ENCODE measurements around the gene KATNB1. TPM values are rescaled to one million over a fixed set of nuclear protein-coding genes. Genes with fewer than 3 reads are reported as not detected.
"Not testable (repeated sequence)": the region's sequence is repeated elsewhere in the genome, so short reads cannot be mapped to it uniquely, and the experiment has no call there.

KATNB1 gene
- total RNA-seq, 1 donor from 2014 or later, result 25.2 TPM

DNA sequence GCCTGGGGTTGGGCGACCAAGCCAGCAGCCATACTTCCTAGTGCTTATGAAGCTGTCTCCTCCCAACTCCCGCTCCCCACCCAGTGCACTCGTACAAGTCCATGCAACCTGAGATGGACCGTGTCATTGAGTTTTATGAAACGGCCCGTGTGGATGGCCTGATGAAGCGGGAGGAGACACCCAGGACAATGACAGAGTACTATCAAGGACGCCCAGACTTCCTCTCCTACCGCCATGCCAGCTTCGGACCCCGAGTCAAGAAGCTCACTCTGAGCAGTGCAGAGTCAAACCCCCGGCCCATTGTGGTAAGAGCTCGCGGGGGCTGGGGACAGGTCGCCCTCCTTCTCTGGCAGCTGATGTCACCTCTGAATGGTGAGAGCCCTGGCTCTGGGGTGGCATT, 11.0 kb upstream of the KATNB1 start:
- no peak for DNase-seq (ENCODE audit: extremely low read depth, low read depth, low spot score)

DNA sequence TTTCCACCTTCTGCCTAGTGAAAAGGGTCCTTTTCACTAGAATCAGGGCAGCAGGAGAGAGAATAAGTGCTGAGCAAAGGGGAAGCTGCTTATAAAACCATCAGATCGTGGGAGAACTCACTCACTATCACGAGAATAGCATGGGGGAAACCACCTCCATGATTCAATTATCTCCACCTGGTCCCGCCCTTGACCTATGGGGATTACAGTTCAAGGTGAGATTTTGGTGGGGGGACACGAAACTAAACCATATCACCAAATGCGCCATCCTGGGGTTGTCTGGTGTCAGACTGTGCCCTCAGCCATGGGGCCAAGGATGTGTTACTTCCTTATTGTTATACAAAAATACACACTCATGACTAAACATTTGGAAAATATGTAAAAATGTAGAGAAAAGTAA, 10.4 kb upstream of the KATNB1 start:
- no peak for DNase-seq (ENCODE audit: extremely low read depth, low read depth, low spot score)

DNA sequence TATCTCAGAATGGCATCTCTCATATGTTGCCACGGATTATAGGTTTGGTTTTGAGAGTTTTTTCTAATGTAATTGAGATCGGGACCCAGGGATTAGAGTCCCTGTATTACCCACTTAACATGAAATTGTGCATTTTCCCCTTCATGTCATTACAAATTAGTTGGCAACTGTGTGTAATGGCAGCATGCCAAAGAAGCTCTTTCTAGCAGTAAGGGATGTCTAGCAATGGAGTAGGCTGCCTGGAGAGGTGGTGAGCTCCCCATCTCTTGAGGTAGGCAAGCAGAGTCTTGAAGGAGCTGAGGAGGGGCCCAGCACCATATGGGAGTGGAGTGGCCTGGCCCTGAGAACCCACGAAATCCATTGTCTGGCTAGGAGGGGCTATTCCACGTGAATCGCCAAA, 10.0 kb upstream of the KATNB1 start:
- no peak for DNase-seq (ENCODE audit: extremely low read depth, low read depth, low spot score)

DNA sequence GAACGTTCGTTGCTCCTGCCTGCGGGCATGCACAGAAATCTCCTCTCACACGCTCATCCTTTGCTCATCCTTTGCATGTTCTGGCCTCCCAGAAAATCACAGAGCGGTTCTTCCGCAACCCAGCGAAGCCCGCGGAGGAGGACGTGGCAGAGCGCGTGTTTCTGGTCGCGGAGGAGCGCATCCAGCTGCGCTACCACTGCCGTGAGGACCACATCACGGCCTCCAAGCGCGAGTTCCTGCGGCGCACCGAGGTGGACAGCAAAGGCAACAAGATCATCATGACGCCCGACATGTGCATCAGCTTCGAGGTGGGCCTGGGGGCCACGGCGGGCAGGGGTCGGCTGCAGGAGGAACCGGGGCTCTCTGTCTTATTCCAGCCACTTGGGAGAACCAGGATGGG, 9.6 kb upstream of the KATNB1 start:
- DNase-seq (ENCODE audit: extremely low read depth, low read depth, low spot score), result no peak

DNA sequence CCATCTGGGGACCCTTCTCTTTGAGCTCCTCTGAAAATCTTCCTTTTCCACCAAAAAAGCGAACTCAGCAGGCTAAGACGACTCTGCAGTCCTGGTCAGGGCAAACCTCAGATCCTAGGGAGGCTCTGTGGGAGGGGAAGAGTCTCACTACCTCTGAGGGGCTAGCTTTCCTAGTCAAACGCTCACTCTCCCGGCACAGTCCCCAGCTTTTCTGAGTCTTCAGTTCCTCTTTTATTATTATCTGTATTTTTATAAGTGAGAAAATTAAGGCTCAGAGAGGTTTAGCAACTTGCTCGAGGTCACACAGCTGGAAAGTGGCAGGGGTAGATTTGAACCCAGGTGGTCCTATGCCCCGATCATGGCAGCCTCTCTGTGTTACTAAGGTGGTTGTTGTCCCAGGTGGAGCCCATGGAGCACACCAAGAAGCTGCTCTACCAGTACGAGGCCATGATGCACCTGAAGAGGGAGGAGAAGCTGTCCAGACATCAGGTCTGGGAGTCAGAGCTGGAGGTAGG, 9.1 kb upstream of the KATNB1 start:
- DNase-seq (ENCODE audit: extremely low read depth, low read depth, low spot score), result no peak

DNA sequence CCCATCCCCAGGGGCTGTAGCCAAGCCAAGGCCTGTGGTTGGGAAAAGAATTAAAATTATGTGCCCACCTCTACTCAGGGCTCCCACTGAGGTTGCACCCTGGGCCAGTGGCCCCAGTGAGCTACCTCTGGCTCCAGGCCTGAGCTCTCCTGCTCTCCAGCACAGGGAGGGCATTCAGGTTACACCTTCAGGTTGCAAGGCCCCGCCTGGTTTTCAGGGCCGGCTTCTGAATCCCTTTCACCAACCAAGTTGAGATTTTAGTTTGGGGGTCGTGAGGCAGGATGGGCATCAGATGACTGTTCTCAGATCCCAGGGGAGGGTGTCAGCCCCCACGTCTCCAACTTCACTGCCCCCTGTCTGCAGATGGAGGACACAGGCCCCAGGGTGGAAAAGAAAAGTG, 8.0 kb upstream of the KATNB1 start:
- DNase-seq (ENCODE audit: extremely low read depth, low read depth, low spot score), result no peak

DNA sequence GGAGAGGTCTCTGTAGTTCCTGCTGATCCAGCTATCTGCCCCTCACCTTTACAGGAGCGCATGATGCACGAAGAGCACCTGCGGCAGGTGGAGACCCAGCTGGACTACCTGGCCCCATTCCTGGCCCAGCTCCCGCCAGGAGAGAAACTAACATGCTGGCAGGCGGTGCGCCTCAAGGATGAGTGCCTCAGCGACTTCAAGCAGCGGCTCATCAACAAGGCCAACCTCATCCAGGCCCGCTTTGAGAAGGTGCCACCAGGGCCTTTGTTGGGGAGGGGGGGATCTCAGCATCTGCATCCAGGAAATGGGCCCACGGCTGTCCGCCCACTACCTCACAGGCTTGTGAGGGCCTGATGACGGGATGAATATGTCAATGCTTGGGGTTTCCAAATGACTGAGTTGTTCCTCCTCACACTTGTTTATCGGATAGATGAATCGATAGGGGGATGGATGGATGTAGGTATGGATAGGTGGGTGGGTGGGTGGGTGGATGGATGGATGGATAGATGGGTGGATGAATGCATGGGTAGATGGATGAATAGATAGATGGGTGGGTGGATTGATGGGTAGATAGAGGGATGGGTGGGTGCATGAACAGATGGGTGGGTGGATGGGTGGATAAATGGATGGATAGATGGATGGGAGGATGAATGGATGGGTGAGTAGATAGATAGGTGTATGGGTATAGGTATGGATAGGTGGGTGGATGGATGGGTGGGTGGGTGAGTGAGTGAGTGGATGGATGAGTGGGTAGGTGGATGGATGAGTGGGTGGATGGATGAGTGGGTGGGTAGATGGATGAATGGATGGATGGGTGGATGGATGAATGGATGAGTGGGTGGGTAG, 7.0 kb upstream of the KATNB1 start:
- no peak for DNase-seq (ENCODE audit: extremely low read depth, low read depth, low spot score)

DNA sequence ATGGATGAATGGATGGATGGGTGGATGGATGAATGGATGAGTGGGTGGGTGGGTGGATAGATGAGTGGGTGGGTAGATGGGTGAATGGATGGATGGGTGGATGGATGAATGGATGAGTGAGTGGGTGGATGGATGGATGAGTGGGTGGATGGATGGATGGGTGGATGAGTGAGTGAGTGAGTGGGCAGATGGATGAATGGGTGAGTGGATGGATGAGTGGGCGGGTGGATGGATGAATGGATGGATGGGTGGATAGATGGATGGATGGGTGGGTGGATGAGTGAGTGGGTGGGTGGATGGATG, 6.4 kb upstream of the KATNB1 start:
- DNase-seq (ENCODE audit: extremely low read depth, low read depth, low spot score), result no peak

DNA sequence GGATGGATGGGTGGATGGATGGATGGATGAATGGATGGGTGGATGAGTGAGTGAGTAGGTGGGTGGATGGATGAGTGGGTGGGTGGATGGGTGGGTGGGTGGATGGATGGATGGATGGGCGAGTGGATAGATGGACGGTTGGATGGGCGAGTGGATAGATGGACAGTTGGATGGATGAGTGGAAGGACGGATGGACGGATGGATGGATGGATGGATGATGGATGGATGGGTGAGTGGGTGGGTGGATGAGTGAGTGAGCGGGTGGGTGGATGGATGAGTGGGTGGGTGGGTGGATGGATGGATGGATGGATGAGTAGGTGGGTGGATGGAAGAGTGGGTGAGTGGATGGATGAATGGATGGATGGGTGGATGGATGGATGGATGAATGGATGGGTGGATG, 5.7 kb upstream of the KATNB1 start:
- not testable (repeated sequence) for DNase-seq (ENCODE audit: extremely low read depth, low read depth, low spot score)

DNA sequence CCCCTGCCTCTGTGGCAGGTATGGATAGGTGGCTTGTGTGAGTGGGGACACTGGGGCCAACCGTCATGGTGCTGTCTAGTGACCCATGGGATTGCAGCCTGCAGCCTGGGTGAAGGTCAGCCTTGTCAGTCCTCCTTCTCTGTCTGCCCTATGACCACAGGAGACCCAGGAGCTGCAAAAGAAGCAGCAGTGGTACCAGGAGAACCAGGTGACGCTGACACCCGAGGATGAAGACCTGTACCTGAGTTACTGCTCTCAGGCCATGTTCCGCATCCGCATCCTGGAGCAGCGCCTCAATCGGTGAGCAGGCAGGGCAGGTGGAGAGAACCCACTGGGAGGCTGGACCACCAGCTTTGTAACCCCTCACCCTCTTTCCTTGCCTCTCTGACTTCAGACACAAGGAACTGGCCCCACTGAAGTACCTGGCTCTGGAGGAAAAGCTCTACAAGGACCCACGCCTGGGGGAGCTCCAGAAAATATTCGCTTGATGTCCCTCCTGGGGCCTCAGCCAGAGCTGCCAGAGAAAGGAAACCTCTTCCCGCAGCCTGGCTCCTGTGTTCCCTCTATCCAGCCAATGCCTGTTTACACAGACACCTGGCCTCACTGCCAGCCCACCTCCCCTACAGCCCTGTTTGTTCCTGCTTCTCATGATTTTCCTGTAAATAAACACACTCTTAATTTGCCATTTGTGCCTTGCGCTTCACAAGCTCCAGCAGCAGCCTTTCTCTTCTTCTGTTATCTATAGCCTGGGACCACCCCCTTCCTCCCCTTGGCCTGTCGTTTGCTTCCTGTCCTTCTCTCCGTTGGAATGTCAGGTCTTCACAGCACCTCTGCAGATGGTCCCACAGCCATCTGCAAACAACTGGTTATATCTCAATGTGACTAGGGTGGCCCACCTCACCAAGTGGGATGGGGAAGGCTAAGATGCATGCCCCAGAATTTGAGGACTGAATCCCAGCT, 4.5 kb upstream of the KATNB1 start:
- DNase-seq (ENCODE audit: extremely low read depth, low read depth, low spot score), result no peak

DNA sequence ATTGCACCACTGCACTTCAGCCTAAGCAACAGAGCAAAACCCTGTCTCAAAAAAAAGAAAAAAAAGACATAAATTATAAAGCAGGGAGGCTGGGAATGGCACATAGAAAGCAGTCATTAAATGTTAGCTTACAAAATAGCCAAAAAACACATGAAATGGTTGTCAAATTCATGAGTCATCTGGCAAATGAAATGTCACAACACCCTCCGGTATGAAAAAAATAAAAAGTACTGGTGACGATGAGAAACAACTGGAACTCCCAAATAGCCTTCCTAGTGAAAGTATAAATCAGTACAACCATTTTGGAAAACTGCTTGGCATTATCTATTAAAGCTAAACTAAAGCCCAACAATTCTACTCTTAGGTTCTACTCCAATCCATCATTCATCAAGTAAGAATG, 3.5 kb upstream of the KATNB1 start:
- no peak for DNase-seq (ENCODE audit: extremely low read depth, low read depth, low spot score)

DNA sequence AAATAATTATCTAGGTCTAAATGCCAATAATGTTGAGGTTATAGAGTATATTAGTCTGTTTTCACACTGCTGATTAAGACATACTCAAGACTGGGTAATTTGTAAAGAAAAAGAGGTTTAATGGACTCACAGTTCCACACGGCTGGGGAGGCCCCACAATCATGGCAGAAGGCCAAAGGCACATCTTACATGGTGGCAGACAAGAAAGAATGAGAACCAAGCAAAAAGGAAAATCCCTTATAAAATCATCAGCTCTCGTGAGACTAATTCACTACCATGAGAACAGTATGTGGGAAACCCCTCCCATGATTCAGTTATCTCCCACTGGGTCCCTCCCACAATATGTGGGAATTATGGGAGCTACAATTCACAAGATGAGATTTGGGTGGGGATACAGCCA, 2.9 kb upstream of the KATNB1 start:
- DNase-seq (ENCODE audit: extremely low read depth, low read depth, low spot score), result no peak

DNA sequence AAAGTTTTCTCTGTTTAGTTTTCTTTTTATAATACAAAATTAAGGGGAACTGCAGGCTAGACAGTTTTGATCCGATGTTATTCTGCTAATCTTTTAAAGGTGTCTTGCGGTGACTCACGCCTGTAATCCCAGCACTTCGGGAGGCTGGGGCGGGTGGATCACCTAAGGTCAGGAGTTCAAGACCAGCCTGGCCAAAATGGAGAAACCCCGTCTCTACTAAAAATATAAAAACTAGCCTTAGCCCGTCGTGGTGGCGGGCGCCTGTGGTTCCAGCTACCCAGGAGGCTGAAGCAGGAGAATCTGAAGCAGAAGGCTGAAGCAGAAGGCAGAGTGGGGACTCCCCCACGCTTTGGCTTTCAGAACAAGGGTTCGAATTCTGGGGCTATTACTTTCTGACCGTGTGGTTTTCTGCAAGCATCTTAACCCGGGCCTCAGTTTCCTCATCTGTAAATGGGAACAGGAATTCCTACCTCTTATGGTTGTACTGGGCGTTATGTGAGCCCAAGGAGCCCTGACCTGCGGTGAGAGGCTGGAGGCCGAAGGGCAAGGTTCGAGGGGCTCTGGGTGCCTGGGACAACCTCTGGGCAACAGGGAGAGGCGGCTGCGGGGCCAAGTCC, 1.2 kb upstream of the KATNB1 start:
- DNase-seq (ENCODE audit: extremely low read depth, low read depth, low spot score), result no peak

DNA sequence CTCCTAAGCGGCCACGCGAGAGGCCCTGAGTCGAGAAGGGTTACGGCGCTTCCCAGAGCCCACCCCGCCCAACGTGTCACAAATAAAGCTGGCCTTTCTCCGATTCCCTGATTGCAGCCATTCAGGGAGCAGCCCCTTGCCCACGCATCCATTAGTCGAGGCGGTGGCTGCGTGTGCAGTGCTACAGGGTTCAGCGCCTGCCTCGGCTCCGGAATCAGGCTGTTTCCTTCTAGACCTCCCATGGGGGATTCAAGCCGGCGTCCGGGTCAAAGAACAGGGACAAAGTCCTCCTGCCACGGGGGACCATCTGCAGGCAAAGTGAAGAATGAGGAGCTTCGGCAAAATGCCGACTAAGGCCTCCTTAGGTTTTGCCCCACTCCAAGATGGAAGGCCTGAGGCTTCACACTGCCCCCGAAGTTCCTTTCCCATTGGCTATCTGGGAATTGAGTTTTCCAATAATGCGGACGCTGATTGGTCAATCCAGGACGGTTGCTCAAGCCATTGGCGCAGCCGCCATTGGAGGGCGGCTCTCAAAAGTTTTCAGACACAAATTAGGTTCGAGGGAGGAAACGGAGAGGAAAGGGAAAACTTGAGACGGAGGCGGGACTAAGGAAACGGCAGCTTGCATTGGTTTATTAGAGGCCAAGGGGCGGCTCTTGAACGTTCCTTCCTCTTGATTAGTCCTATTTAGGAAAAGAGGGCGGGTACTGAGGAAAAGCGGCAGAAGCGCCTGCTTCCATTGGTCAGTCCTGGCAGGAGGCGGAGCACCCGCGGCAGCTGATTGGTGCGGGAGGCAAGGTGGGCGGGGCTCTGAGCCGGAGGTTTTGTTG, 430 bp upstream of the KATNB1 start:
- peak; percentile 100 for DNase-seq (ENCODE audit: extremely low read depth, low read depth, low spot score)

DNA sequence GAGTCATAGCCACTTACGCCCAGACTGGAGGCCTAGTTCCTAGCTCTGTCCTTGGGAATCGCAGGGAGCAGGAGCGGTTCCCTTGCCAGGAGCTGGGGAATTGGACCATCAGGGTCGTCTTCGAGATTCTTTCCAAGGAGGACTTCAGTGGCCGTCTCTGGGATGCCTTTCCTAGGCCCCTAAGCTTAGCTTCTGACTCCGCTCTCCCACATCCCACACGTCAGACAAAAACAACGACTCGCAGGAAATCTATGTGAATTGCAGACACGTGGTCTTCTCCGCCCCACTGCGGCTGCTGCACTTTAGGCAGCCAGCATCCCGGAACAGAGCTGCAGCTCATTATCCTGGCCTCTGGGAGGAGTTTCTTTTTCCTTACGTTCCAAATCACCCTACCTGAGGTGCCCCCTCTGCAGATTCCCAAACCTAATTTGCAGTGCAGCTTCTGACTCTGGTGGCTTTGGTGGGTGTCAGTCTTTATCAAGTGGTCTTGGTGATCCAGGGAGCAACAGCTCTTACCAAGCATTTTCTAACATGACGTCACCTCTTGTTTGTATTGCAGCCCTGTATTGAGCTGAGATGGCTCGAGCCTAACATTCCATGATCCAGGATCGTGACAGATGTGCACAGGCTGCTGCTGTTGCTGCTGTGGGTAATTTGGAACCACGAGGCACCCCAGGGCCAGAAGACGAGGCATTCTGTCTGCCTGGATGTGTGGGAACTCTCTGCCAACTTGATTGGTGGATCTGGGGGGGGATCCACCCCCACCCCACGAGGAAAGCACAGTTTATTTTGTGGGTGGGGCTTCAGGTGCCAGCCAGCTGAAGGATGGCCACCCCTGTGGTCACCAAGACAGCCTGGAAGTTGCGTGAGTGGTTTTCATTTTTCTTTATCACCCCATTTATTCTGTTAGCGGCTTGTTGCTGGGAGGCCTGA, 1.1 kb downstream of the KATNB1 start:
- DNase-seq (ENCODE audit: extremely low read depth, low read depth, low spot score), result peak; percentile 41

DNA sequence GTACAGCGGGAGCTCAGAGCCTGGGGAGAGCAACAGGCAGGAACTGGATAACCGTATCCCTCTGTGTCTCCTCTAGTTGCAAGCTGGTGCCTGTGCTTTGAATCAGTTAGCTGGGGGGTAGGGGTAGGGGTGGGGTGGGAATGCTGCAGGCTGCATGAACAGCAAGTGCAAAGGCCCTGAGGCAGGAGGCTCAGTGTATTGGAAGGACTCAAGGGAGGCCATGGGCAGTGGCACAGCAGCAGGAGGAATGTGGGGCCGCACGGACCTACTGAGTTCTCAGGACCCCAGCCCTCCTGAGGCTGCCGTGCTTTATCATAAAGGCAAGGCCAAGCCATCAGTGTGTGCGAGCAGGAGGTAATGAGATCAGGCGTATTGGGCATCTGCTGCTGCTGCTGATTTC, 3.3 kb downstream of the KATNB1 start:
- no peak for DNase-seq (ENCODE audit: extremely low read depth, low read depth, low spot score)

DNA sequence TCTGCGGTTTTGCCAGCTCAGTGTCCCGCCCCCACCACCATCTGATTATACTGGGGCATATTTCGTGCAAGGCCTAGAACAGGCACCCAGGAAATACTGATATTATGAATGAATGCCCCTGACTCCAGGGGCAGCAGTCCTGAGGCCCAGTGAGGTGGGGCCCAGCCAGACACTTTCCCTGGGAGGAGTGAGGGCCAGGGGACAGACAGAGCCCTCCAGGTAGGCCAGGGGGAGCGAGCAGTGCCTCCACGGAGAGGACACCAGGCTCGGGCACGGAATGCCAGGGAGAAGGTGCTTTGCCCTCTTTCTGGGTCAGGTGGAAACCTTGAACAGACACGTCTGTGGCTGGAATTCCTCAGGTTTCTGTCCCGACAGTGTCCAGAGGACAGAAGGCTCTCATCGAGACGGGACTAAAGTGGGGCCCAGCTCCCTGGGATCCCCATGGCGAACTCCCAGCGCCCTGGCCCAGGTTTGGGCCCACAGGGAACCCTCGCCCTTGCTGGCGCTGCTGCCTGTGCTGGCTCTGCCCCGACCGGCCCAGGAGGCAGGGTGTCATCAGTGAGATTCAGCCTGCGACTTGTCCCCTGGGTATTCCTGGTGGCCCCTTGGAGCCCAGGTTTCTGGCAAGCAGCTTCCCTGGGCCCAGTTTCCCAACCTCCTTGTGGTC, 4.3 kb downstream of the KATNB1 start:
- no peak for DNase-seq (ENCODE audit: extremely low read depth, low read depth, low spot score)

DNA sequence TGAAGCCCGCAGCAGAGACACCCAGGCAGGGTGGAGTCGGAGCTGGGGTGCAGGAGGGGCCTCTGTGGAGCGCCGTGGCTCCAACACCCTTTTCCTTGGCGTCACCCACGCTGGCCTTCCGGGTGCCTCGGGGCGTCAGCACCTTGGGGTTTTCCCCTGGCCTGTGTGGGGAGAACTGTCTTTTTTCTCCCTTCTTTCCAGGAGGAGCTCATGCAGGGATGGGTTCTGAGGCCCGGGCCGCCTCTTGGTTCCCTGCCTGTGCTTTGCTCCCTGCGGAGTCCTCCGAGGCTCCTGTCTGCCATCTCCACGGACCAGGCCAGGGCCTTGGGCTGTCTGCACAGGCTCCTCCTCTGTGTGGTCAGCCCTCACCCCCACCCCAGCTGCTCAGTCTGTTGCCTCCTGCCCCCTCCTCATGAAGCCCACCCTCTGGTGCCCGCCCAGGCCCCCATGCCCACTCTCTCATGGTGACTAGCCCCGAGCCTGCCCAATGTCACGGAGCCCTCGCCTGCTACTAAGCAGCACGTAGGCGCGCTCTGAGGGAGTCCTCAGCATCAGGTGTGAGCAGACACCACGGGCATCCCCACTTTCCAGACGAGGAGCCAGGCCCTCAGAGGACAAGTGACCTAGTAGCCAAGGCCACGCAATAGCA, 5.0 kb downstream of the KATNB1 start:
- no peak for DNase-seq (ENCODE audit: extremely low read depth, low read depth, low spot score)
